Endothelial cell of umbilical vein (primary cell): ENCODE measurements around the gene ERICH6B. TPM values are rescaled to one million over a fixed set of nuclear protein-coding genes. Genes with fewer than 3 reads are reported as not detected.

Experiments used
- BruUV-seq: library from RNA; stranded (reverse); fragments of 400-500 nt; replicated peaks from 2 replicates; lab custom pipeline; 2021; lab: Mats Ljungman, UMichigan
- CTCF ChIA-PET: fragments of 300-600, 350-600 bp; sonication (Branson Sonifier 250); formaldehyde crosslinking; loops from one replicate; lab custom pipeline; 2021; ENCODE audit warnings: antibody characterized with exemption, inconsistent platforms; lab: Charles Lee
- POLR2A ChIA-PET: fragments of 300-600, 350-600 bp; sonication (Branson Sonifier 250); formaldehyde crosslinking; loops from one replicate; lab custom pipeline; 2021; ENCODE audit warnings: antibody characterized with exemption, inconsistent platforms; lab: Charles Lee
- DNase-seq: peaks from one replicate; pipeline ENCODE4 v3.0.0-alpha.2; 2011; ENCODE audit warnings: low read depth, low spot score
- FAIRE-seq: peaks from 2 replicates; lab custom pipeline; 2011; peaks lifted over from hg19 to GRCh38; lab: Jason Lieb, UNC
- H2AFZ ChIP-seq: 2 replicates; pipeline ENCODE4 v1.6.0; 2012; ENCODE audit warnings: low read depth, low read length, control low read depth, inconsistent platforms
- H3K27ac ChIP-seq: 2 replicates; pipeline ENCODE4 v1.5.1; 2011; ENCODE audit warnings: low read depth, mild to moderate bottlenecking, control low read depth, low read length, moderate library complexity; ENCODE audit not compliant: insufficient read depth
- H3K27me3 ChIP-seq, 2 experiments: 2 replicates each; pipeline versions ENCODE4 v1.6.0 to v1.6.1; 2011; ENCODE audit warnings: low read length in 2 of 2, mixed read lengths in 1 of 2; ENCODE audit not compliant: control insufficient read depth in 2 of 2, insufficient read depth in 2 of 2
- H3K36me3 ChIP-seq, 2 experiments: 2 replicates in 1 of 2; 3 replicates in 1 of 2; pipeline ENCODE4 v1.5.1; 2011; ENCODE audit warnings: low read length in 2 of 2, mild to moderate bottlenecking in 1 of 2, moderate library complexity in 1 of 2; ENCODE audit not compliant: control insufficient read depth in 2 of 2, insufficient read depth in 2 of 2; ENCODE audit errors: extremely low read depth in 1 of 2
- H3K4me1 ChIP-seq: 3 replicates; pipeline ENCODE4 v1.5.1; 2011; ENCODE audit warnings: mild to moderate bottlenecking, low read length; ENCODE audit not compliant: control insufficient read depth, insufficient read depth; ENCODE audit errors: extremely low read depth
- H3K4me2 ChIP-seq: 2 replicates; pipeline ENCODE4 v1.6.1; 2011; ENCODE audit warnings: low read length, control low read depth, mixed read lengths; ENCODE audit not compliant: insufficient read depth
- H3K4me3 ChIP-seq, 3 experiments: fragments of 200-600 bp in 1 of 3; sonication (generic), shearing (Covaris generic) in 1 of 3; replicated peaks in 1 of 3; 2 replicates each; pipeline ENCODE4 v1.5.1; 2011 to 2016; ENCODE audit warnings: control low read depth in 3 of 3, low read length in 3 of 3, mild to moderate bottlenecking in 2 of 3, inconsistent platforms in 1 of 3, low read depth in 1 of 3, moderate library complexity in 1 of 3; ENCODE audit not compliant: insufficient read depth in 1 of 3
- H3K79me2 ChIP-seq: 2 replicates; pipeline ENCODE4 v1.6.0; 2012; ENCODE audit warnings: low read length, inconsistent platforms; ENCODE audit not compliant: control insufficient read depth, insufficient read depth
- H3K9ac ChIP-seq: replicated peaks from 2 replicates; pipeline ENCODE3; 2011; ENCODE audit warnings: low read length, control low read depth; ENCODE audit not compliant: insufficient read depth; ENCODE audit errors: extremely low read depth
- H3K9me1 ChIP-seq: replicated peaks from 3 replicates; pipeline ENCODE4 v1.6.0; 2011; ENCODE audit warnings: mild to moderate bottlenecking, low read length; ENCODE audit not compliant: control insufficient read depth, insufficient read depth; ENCODE audit errors: extremely low read depth
- H3K9me3 ChIP-seq: replicated peaks from 2 replicates; pipeline ENCODE4 v1.5.1; 2012; ENCODE audit warnings: low read length, inconsistent platforms; ENCODE audit not compliant: control insufficient read depth, insufficient read depth
- H4K20me1 ChIP-seq: replicated peaks from 2 replicates; pipeline ENCODE3; 2011; ENCODE audit warnings: mild to moderate bottlenecking, low read length; ENCODE audit not compliant: control insufficient read depth, insufficient read depth; ENCODE audit errors: extremely low read depth
- EZH2 ChIP-seq: IDR thresholded peaks from 2 replicates; pipeline ENCODE4 v1.6.1; 2012; ENCODE audit warnings: borderline replicate concordance, low read depth, mild to moderate bottlenecking, moderate library complexity, low read length, inconsistent platforms; ENCODE audit not compliant: severe bottlenecking
- FOS ChIP-seq: IDR thresholded peaks from 2 replicates; pipeline ENCODE4 v1.6.1; 2011; ENCODE audit warnings: mild to moderate bottlenecking, low read length, moderate library complexity, borderline replicate concordance; ENCODE audit not compliant: insufficient read depth
- GATA2 ChIP-seq: IDR thresholded peaks from 2 replicates; pipeline ENCODE4 v1.7.0; 2011; ENCODE audit warnings: low read depth, mild to moderate bottlenecking, moderate library complexity, mixed read lengths, low read length; ENCODE audit not compliant: insufficient read length, insufficient read depth
- JUN ChIP-seq: IDR thresholded peaks from 2 replicates; pipeline ENCODE4 v1.6.1; 2011; ENCODE audit warnings: borderline replicate concordance, low read depth; ENCODE audit not compliant: insufficient read length, insufficient read depth
- MYC ChIP-seq: IDR thresholded peaks from one replicate; pipeline ENCODE4 v1.6.1; 2011; ENCODE audit warnings: mild to moderate bottlenecking, low read depth, low read length
- POLR2A ChIP-seq: IDR thresholded peaks from 2 replicates; pipeline ENCODE4 v1.6.1; 2012; ENCODE audit warnings: low read depth, mild to moderate bottlenecking, control low read depth, low read length
- POLR2AphosphoS5 ChIP-seq: IDR thresholded peaks from 2 replicates; pipeline ENCODE4 v1.6.1; 2012; ENCODE audit warnings: low read depth, mild to moderate bottlenecking, control low read depth, low read length, moderate library complexity; ENCODE audit not compliant: insufficient read depth
- dilution Hi-C: fragments of 300-500 bp; cut with MboI; formaldehyde crosslinking; loops from one replicate; pipeline ENCODE4 v1.15.0; 2019; ENCODE audit warnings: low sequenced_read_pairs; ENCODE audit not compliant: extremely low pct_ligation_motif_present
- intact Hi-C: fragments of 100-400 bp; cut with micrococcal nuclease; formaldehyde crosslinking; loops from one replicate; pipeline ENCODE4 v1.10.0; 2022
- polyA plus RNA-seq, 4 experiments: library from polyadenylated mRNA; depleted of rRNA in 3 of 4; stranded (reverse) in 3 of 4; unstranded in 1 of 4; fragments of >200 nt; gene quantifications; 2 replicates each; pipeline versions ENCODE4 v1.2.1 to v1.2.3, GENCODE V29; 2011 to 2012; ENCODE audit warnings: missing spikeins in 1 of 4
- total RNA-seq: library from RNA; stranded (reverse); gene quantifications from 2 replicates; pipeline ENCODE4 v1.2.3, GENCODE V29; 2021
- TF ChIP-seq, protein P1 (sequence below), 2 donors: IDR thresholded peaks; 1 replicate in 1 of 2; 2 replicates in 1 of 2; pipeline ENCODE4 v1.5.1; 2011; ENCODE audit warnings: low read length in 2 of 2, mild to moderate bottlenecking in 2 of 2, moderate library complexity in 2 of 2, control low read depth in 1 of 2, inconsistent platforms in 1 of 2, low read depth in 1 of 2; ENCODE audit not compliant: insufficient read depth in 1 of 2; ENCODE audit errors: extremely low read depth in 1 of 2
- TF ChIP-seq, protein P2 (sequence below): IDR thresholded peaks from 2 replicates; pipeline ENCODE4 v1.6.1; 2011; ENCODE audit not compliant: insufficient read depth, insufficient read length

The ERICH6B gene
- total and polyA plus RNA-seq, 2 donors (not counting 3 experiments of a cell fraction or from before 2014, with no cell fraction given): not detected

DNA sequence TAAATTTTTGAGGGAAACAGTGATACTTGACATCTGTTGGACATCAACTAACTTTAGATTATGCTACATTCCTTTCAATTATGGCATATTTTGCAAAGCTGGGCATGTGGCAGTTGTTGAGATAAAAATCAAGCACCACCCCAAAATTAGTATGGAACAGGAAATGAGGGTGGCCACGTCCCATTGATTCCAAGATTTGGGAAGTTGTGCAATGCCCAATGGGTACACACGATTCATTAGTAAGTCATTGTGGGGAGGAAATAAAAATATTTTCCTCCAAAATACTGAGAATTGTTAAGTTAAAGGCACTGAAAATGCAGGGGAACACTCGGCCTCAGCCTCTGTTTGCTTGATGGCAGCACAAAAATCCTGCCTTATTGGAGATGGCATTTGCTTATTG lies 7.6 kb downstream of the ERICH6B start:
- H2AFZ ChIP-seq: no peak overlapping the region
- H3K4me1 ChIP-seq: no peaks in the 10 kb centered on the region
- H3K27ac ChIP-seq: no peak overlapping the region
- H3K4me3 ChIP-seq: no peak overlapping the region
- FAIRE-seq (no peak), DNase-seq (no peak)
- no peak for TF ChIP-seq FOS
- BruUV-seq: no TSS peak
- H3K9me1 ChIP-seq: no peaks in the 10 kb centered on the region
- H3K79me2 ChIP-seq: no peaks in the 10 kb centered on the region
- no peaks in the 10 kb centered on the region for H3K9me3 ChIP-seq
- CTCF ChIA-PET: no interaction called here
- intact Hi-C loops (no loop called here), dilution Hi-C loops (no loop called here)
- POLR2A ChIA-PET: no interaction called here
- H3K9ac ChIP-seq: no peak overlapping the region
- no peak overlapping the region for H3K4me2 ChIP-seq
- no peaks in the 10 kb centered on the region for H4K20me1 ChIP-seq
- H3K27me3 ChIP-seq: peaks cover 0 to 8% of the 10 kb centered on the region in 2 experiments
- no peaks in the 10 kb centered on the region for H3K36me3 ChIP-seq

DNA sequence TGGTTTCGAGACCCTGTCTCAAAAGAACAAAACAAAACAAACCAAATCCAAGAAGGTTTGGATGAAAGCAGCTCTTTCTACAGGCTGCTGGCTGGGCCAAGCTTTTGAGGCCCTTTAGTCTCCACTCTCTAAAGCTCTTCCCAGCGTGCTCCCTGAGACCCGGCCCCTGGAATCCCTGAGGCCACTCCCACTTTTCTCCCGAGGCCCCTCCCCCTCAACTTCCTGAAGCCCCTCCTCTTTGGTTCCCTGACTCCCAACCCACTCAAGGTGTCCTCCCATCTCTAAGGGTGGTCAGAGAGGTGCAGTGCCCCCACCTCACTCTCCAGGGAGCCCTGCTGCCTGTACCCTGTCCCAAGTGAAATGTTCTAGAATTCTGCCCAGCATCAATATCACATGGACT lies 10.6 kb downstream of the ERICH6B start:
- dilution Hi-C loops (no loop called here), intact Hi-C loops (no loop called here)
- ChIA-PET POLR2A (no interaction called here), CTCF (no interaction called here)
- DNase-seq: no peak
- H3K9me1 ChIP-seq: no peaks in the 10 kb centered on the region
- no TSS peak for BruUV-seq
- no peaks in the 10 kb centered on the region for H3K4me1 ChIP-seq
- TF ChIP-seq JUN (no peak), POLR2A (no peak), POLR2AphosphoS5 (no peak), FOS (no peak), GATA2 (no peak), EZH2 (no peak), MYC (no peak)
- TF ChIP-seq, protein P1, sequence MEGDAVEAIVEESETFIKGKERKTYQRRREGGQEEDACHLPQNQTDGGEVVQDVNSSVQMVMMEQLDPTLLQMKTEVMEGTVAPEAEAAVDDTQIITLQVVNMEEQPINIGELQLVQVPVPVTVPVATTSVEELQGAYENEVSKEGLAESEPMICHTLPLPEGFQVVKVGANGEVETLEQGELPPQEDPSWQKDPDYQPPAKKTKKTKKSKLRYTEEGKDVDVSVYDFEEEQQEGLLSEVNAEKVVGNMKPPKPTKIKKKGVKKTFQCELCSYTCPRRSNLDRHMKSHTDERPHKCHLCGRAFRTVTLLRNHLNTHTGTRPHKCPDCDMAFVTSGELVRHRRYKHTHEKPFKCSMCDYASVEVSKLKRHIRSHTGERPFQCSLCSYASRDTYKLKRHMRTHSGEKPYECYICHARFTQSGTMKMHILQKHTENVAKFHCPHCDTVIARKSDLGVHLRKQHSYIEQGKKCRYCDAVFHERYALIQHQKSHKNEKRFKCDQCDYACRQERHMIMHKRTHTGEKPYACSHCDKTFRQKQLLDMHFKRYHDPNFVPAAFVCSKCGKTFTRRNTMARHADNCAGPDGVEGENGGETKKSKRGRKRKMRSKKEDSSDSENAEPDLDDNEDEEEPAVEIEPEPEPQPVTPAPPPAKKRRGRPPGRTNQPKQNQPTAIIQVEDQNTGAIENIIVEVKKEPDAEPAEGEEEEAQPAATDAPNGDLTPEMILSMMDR (IDR thresholded peaks at IDR 0.05; ENCODE audit: extremely low read depth in 1 of 2, insufficient read depth in 1 of 2, low read depth in 1 of 2, low read length in 2 of 2): no peak
- TF ChIP-seq, protein P2, sequence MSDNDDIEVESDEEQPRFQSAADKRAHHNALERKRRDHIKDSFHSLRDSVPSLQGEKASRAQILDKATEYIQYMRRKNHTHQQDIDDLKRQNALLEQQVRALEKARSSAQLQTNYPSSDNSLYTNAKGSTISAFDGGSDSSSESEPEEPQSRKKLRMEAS: no peak
- H3K27me3 ChIP-seq: peaks cover 2% of the 10 kb centered on the region in 2 experiments
- no peak overlapping the region for H3K27ac ChIP-seq
- no peak overlapping the region for H2AFZ ChIP-seq
- no peaks in the 10 kb centered on the region for H4K20me1 ChIP-seq
- H3K4me3 ChIP-seq: no peak overlapping the region
- H3K9ac ChIP-seq: no peak overlapping the region
- H3K4me2 ChIP-seq: no peak overlapping the region
- no peak for FAIRE-seq
- no peaks in the 10 kb centered on the region for H3K79me2 ChIP-seq
- no peaks in the 10 kb centered on the region for H3K36me3 ChIP-seq
- no peaks in the 10 kb centered on the region for H3K9me3 ChIP-seq
